SK-N-SH treated with all-trans-retinoic acid at 6 μM for 48 hours (cell line): ENCODE data around the gene ADGRG1.

ENCODE experiments used
- BACH2 ChIP-seq: fragments of 250-450 bp; sonication (Bioruptor Pico); IDR thresholded peaks from 2 replicates; pipeline ENCODE4 v1.9.0; 2021; ENCODE audit warnings: mild to moderate bottlenecking, borderline replicate concordance
- CSRNP3 ChIP-seq: fragments of 250-450 bp; sonication (Bioruptor Pico); IDR thresholded peaks from 2 replicates; pipeline ENCODE4 v1.5.1; 2021; ENCODE audit warnings: mild to moderate bottlenecking, moderate library complexity
- OSR1 ChIP-seq: fragments of 250-450 bp; sonication (Bioruptor Pico); IDR thresholded peaks from 2 replicates; pipeline ENCODE4 v1.8.0; 2022; ENCODE audit warnings: moderate library complexity, mild to moderate bottlenecking, inconsistent platforms

- TF ChIP-seq CSRNP3 (CRISPR knock-in tag) = no peak
- TF ChIP-seq BACH2 = no peak
- no peak for TF ChIP-seq OSR1 (CRISPR knock-in tag)
Measured at GRCh38 chr16:57708168-57708567, 79.7 kb downstream of the ADGRG1 start.
